Measurements from ENCODE around the gene NOC2L. TPM values are rescaled to one million over a fixed set of nuclear protein-coding genes. Genes with fewer than 3 reads are reported as not detected.

NOC2L gene
- total RNA-seq, 1 donor from 2014 or later, result 90.3 TPM

DNA sequence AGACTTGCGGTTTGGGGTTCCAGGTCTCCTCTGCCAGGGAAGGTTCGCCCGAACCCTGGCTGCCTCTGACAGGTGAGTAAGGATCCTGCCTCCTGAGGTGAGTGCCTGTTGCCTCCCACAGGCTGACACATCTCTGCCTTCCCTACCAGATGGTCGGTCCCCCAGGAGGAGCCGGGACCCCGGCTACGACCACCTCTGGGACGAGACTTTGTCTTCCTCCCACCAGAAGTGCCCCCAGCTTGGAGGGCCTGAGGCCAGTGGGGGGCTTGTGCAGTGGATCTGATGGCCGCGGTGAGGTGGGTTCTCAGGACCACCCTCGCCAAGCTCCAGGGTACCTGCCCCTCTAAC lies 15.2 kb upstream of the NOC2L start:
- Mint-ChIP-seq H3K9me3 (ENCODE audit: unreplicated experiment) (peaks cover 6% of the 10 kb centered on the region), H3K36me3 (ENCODE audit: unreplicated experiment) (no peaks in the 10 kb centered on the region), H3K4me3 (ENCODE audit: unreplicated experiment) (no peak overlapping the region), H3K27ac (ENCODE audit: unreplicated experiment) (no peak overlapping the region), H3K27me3 (ENCODE audit: unreplicated experiment) (peaks cover 10% of the 10 kb centered on the region), H3K4me1 (ENCODE audit: low read depth, unreplicated experiment) (no peaks in the 10 kb centered on the region)
- TF ChIP-seq, protein P1, sequence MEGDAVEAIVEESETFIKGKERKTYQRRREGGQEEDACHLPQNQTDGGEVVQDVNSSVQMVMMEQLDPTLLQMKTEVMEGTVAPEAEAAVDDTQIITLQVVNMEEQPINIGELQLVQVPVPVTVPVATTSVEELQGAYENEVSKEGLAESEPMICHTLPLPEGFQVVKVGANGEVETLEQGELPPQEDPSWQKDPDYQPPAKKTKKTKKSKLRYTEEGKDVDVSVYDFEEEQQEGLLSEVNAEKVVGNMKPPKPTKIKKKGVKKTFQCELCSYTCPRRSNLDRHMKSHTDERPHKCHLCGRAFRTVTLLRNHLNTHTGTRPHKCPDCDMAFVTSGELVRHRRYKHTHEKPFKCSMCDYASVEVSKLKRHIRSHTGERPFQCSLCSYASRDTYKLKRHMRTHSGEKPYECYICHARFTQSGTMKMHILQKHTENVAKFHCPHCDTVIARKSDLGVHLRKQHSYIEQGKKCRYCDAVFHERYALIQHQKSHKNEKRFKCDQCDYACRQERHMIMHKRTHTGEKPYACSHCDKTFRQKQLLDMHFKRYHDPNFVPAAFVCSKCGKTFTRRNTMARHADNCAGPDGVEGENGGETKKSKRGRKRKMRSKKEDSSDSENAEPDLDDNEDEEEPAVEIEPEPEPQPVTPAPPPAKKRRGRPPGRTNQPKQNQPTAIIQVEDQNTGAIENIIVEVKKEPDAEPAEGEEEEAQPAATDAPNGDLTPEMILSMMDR (IDR thresholded peaks at IDR 0.05; ENCODE audit: partially characterized antibody, unreplicated experiment), result no peak
- no peak for DNase-seq

DNA sequence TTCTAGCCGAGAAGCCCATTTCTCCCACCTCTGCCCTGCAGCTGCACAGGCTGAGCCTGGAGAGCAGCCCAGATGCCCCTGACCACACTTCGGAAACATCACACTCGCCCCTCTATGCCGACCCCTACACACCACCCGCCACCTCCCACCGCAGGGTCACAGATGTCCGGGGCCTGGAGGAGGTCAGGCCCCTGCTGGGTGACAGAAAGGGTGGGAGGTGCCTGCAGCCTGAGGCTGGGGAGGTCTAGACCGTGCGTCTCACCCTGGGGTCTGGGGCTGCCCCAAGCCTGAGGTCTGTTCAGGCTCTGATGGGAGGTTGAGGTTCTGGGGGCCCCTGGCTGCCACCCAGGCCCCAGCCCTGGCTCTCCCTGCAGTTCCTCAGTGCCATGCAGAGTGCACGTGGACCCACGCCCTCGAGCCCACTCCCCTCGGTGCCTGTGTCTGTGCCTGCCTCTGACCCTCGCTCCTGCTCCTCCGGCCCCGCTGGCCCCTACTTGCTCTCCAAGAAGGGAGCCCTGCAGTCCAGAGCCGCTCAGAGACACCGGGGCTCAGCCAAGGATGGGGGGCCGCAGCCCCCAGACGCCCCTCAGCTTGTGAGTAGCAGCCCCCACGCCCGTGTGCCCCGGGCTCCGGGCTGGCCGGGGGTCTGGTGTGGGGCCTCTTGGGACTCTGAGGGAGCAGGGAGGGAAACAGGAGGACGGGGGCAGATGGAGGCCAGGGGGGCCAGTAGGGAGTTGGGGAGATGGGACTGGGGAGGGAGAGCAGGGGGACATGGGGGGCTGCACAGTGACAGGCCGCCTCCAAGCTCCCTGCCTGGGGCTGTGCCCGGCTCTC lies 14.6 kb upstream of the NOC2L start:
- peaks cover 6% of the 10 kb centered on the region for H3K9me3 Mint-ChIP-seq (ENCODE audit: unreplicated experiment)
- no peak for DNase-seq
- no peak overlapping the region for H3K27ac Mint-ChIP-seq (ENCODE audit: unreplicated experiment)
- no peak overlapping the region for H3K4me3 Mint-ChIP-seq (ENCODE audit: unreplicated experiment)
- TF ChIP-seq, protein P1 (IDR thresholded peaks at IDR 0.05; ENCODE audit: partially characterized antibody, unreplicated experiment), result no peak
- peaks cover 16% of the 10 kb centered on the region for H3K27me3 Mint-ChIP-seq (ENCODE audit: unreplicated experiment)
- no peaks in the 10 kb centered on the region for H3K36me3 Mint-ChIP-seq (ENCODE audit: unreplicated experiment)
- peaks cover 2% of the 10 kb centered on the region for H3K4me1 Mint-ChIP-seq (ENCODE audit: low read depth, unreplicated experiment)

DNA sequence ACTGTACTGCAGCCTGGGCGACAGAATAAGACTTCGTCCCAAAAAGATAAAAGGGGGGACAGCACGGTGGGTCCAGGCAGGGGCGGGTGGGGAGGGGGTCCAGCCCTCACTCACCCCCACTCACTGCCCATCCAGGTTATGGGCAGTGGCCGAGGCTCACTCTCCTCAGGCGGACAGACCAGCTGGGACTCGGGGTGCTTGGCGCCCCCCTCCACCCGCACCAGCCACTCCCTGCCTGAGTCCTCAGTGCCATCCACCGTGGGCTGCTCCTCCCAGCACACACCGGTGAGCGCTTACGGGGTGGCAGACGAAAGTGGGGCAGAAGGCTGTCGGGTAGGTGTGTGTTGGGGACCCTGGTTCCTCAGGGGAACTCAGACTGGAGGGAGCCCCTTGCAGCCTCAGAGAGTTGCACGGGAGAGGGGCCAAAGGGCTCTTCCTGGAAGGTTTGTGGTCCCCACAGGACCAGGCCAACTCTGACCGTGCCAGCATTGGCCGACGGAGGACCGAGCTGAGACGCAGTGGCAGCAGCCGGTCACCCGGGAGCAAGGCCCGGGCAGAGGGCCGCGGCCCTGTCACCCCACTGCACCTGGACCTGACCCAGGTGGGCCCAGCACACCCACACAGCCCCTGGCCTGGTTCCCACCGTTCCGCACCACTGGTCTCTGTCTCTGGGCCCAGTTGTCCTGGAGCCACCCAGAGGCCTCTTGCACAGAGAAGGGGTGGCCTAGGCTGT lies 13.8 kb upstream of the NOC2L start:
- Mint-ChIP-seq H3K36me3 (ENCODE audit: unreplicated experiment) (no peaks in the 10 kb centered on the region), H3K27ac (ENCODE audit: unreplicated experiment) (no peak overlapping the region), H3K4me3 (ENCODE audit: unreplicated experiment) (no peak overlapping the region), H3K4me1 (ENCODE audit: low read depth, unreplicated experiment) (peaks cover 6% of the 10 kb centered on the region), H3K27me3 (ENCODE audit: unreplicated experiment) (peaks cover 15% of the 10 kb centered on the region), H3K9me3 (ENCODE audit: unreplicated experiment) (peaks cover 3% of the 10 kb centered on the region)
- DNase-seq, result no peak
- TF ChIP-seq, protein P1 (IDR thresholded peaks at IDR 0.05; ENCODE audit: partially characterized antibody, unreplicated experiment), result no peak

DNA sequence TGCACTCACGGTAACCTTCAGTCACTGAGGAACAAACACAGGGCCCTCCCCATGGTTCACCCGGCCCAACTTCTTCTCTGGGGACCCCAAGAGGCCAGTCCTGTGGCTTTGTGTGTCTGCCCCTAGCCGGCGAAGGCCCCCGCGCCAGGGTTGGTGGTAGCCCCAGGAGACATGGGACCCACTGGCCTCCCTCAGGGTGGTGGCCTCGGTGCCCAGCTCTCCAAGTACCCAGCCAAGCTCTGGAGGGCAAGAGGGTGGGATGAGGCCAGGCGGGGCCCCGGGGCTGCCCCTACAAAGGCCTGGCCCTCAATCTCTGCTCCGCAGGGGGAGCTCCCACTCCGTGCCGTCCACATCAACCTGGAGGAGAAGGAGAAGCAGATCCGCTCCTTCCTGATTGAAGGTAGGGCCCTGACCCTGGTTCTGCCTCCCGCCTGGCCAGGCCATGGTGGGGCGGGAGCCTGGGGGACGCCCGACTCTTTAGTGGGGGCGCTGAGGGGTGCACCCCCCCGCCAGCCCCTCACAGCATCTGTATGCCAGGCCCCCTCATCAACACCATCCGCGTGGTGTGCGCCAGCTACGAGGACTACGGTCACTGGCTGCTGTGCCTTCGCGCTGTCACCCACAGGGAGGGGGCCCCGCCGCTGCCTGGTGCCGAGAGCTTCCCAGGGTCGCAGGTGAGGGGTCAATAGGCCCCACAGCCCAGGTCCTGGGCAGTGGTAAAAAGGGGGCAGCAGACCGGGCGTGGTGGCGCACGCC lies 12.9 kb upstream of the NOC2L start:
- no peak for DNase-seq
- Mint-ChIP-seq H3K9me3 (ENCODE audit: unreplicated experiment) (peaks cover 3% of the 10 kb centered on the region), H3K4me1 (ENCODE audit: low read depth, unreplicated experiment) (peaks cover 6% of the 10 kb centered on the region), H3K4me3 (ENCODE audit: unreplicated experiment) (no peak overlapping the region), H3K36me3 (ENCODE audit: unreplicated experiment) (no peaks in the 10 kb centered on the region), H3K27me3 (ENCODE audit: unreplicated experiment) (peaks cover 17% of the 10 kb centered on the region), H3K27ac (ENCODE audit: unreplicated experiment) (no peak overlapping the region)
- TF ChIP-seq, protein P1 (IDR thresholded peaks at IDR 0.05; ENCODE audit: partially characterized antibody, unreplicated experiment), result no peak
